Neural progenitor cell (in vitro differentiated cells): ENCODE measurements around the gene UBE2Q2.
"Not testable (repeated sequence)": the region's sequence is repeated elsewhere in the genome, so short reads cannot be mapped to it uniquely, and the experiment has no call there.

Experiments used
- EZH2phosphoT487 ChIP-seq: fragments of 200-600 bp; sonication (generic); IDR thresholded peaks from 2 replicates; pipeline ENCODE4 v1.6.1; 2017; ENCODE audit warnings: antibody characterized with exemption
- TF ChIP-seq, protein P1 (sequence below): fragments of 200-600 bp; sonication (generic); IDR thresholded peaks from 2 replicates; pipeline ENCODE4 v1.5.1; 2017; ENCODE audit warnings: antibody characterized with exemption, mild to moderate bottlenecking

DNA sequence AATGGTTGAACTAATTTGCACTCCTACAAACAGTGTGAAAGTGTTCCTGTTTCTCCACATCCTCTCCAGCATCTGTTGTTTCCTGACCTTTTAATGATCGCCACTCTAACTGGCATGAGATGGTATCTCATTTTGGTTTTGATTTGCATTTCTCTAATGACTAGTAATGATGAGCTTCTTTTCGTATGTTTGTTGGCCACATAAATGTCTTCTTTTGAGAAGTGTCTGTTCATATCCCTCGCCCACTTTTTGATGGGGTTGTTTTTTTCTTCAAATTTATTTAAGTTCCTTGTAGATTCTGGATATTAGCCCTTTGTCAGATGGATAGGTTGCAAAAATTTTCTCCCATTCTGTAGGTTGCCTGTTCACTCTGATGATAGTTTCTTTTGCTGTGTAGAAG, 67.1 kb downstream of the UBE2Q2 start:
- TF ChIP-seq, protein P1, sequence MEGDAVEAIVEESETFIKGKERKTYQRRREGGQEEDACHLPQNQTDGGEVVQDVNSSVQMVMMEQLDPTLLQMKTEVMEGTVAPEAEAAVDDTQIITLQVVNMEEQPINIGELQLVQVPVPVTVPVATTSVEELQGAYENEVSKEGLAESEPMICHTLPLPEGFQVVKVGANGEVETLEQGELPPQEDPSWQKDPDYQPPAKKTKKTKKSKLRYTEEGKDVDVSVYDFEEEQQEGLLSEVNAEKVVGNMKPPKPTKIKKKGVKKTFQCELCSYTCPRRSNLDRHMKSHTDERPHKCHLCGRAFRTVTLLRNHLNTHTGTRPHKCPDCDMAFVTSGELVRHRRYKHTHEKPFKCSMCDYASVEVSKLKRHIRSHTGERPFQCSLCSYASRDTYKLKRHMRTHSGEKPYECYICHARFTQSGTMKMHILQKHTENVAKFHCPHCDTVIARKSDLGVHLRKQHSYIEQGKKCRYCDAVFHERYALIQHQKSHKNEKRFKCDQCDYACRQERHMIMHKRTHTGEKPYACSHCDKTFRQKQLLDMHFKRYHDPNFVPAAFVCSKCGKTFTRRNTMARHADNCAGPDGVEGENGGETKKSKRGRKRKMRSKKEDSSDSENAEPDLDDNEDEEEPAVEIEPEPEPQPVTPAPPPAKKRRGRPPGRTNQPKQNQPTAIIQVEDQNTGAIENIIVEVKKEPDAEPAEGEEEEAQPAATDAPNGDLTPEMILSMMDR = not testable (repeated sequence)
- TF ChIP-seq EZH2phosphoT487 = not testable (repeated sequence)
